GM12878 (cell line): ENCODE results near the gene STAT3. TPM values are rescaled to one million over a fixed set of nuclear protein-coding genes. Genes with fewer than 3 reads are reported as not detected.

ENCODE experiments used
- BHLHE40 ChIP-seq, 2 experiments: fragments of 450-650 bp in 1 of 2; IDR thresholded peaks; 2 replicates each; pipeline ENCODE4 v1.6.1; 2011 to 2017; ENCODE audit warnings: low read depth in 2 of 2, borderline replicate concordance in 1 of 2, improper control_type of control experiment in 1 of 2, low read length in 1 of 2, mild to moderate bottlenecking in 1 of 2
- CBX5 ChIP-seq: sonication (generic); IDR thresholded peaks from 2 replicates; pipeline ENCODE4 v1.6.1; 2016; ENCODE audit warnings: low read depth, moderate library complexity, mild to moderate bottlenecking, inconsistent platforms
- EP300 ChIP-seq, 2 experiments: fragments of 150-350 bp in 1 of 2; IDR thresholded peaks; 2 replicates each; pipeline ENCODE4 v1.6.1; 2011 to 2012; ENCODE audit warnings: low read depth in 2 of 2, low read length in 2 of 2, borderline replicate concordance in 1 of 2, improper control_type of control experiment in 1 of 2, inconsistent platforms in 1 of 2; ENCODE audit not compliant: control insufficient read depth in 1 of 2
- GATAD2B ChIP-seq: fragments of 450-650 bp; conservative IDR thresholded peaks from 2 replicates; pipeline ENCODE4 v1.6.1; 2017; ENCODE audit warnings: low read depth, mild to moderate bottlenecking, moderate library complexity
- IKZF1 ChIP-seq: fragments of 450-650 bp; conservative IDR thresholded peaks from 2 replicates; pipeline ENCODE4 v1.6.1; 2017; ENCODE audit warnings: antibody characterized with exemption, mild to moderate bottlenecking
- IKZF2 ChIP-seq, 2 experiments: fragments of 450-650 bp; IDR thresholded peaks; 2 replicates each; pipeline ENCODE4 v1.6.1; 2017; ENCODE audit warnings: mild to moderate bottlenecking in 2 of 2, moderate library complexity in 2 of 2
- JUNB ChIP-seq: IDR thresholded peaks from 2 replicates; pipeline ENCODE4 v1.6.1; 2016; ENCODE audit warnings: antibody characterized with exemption, mild to moderate bottlenecking
- NFYA ChIP-seq: IDR thresholded peaks from 2 replicates; pipeline ENCODE4 v1.6.1; 2011; ENCODE audit warnings: low read depth, mild to moderate bottlenecking, low read length, improper control_type of control experiment, borderline replicate concordance
- PML ChIP-seq: IDR thresholded peaks from 2 replicates; pipeline ENCODE4 v1.6.1; 2012; ENCODE audit warnings: low read length, inconsistent platforms
- RELA ChIP-seq: fragments of 450-650 bp; IDR thresholded peaks from 2 replicates; pipeline ENCODE4 v1.8.0; 2014; ENCODE audit warnings: borderline replicate concordance; ENCODE audit not compliant: partially characterized antibody
- SREBF1 ChIP-seq: IDR thresholded peaks from 2 replicates; pipeline ENCODE4 v1.6.1; 2012; ENCODE audit warnings: mild to moderate bottlenecking, low read length
- STAT3 ChIP-seq: IDR thresholded peaks from 2 replicates; pipeline ENCODE4 v1.6.1; 2011; ENCODE audit warnings: low read depth, low read length, improper control_type of control experiment
- SUPT20H ChIP-seq: IDR thresholded peaks from 2 replicates; pipeline ENCODE4 v1.6.1; 2011; ENCODE audit warnings: low read depth, mild to moderate bottlenecking, low read length, moderate library complexity, borderline replicate concordance; ENCODE audit not compliant: control insufficient read depth
- YBX1 ChIP-seq: fragments of 450-650 bp; IDR thresholded peaks from 2 replicates; pipeline ENCODE4 v1.6.1; 2016; ENCODE audit warnings: antibody characterized with exemption
- ZNF384 ChIP-seq: IDR thresholded peaks from 2 replicates; pipeline ENCODE4 v1.6.1; 2012; ENCODE audit warnings: low read depth, mild to moderate bottlenecking, low read length, improper control_type of control experiment, borderline replicate concordance
- ZNF622 ChIP-seq: fragments of 450-650 bp; IDR thresholded peaks from 2 replicates; pipeline ENCODE4 v1.6.1; 2017; ENCODE audit warnings: mild to moderate bottlenecking, inconsistent platforms
- polyA plus RNA-seq, 11 experiments: library from polyadenylated mRNA; depleted of rRNA in 4 of 11; unstranded in 6 of 11; stranded (reverse) in 5 of 11; fragments of >200 nt; fragmentation: Nextera tagmentation in 4 of 11; fragmentation: Illumina TruSeq in 1 of 11; extraction: Ambion mirVana in 4 of 11; extraction: Trizol in 1 of 11; gene quantifications; 1 replicate in 1 of 11; 2 replicates in 10 of 11; pipeline versions ENCODE4 v1.2.1 to v1.2.3, GENCODE V29; 2011 to 2016; ENCODE audit warnings: inconsistent platforms in 2 of 11, missing spikeins in 2 of 11, low read depth in 1 of 11
- total RNA-seq, 4 experiments: library from RNA; depleted of rRNA in 3 of 4; stranded (reverse); fragments of >200 nt in 3 of 4; fragmentation: Illumina TruSeq in 1 of 4; extraction: Trizol in 1 of 4; gene quantifications; 2 replicates each; pipeline versions ENCODE4 v1.2.1 to v1.2.3, GENCODE V29; 2013 to 2021
- TF ChIP-seq, protein P1 (sequence below): fragments of 450-650 bp; IDR thresholded peaks from 2 replicates; pipeline ENCODE4 v1.6.1; 2017; ENCODE audit warnings: mild to moderate bottlenecking
- TF ChIP-seq, protein P2 (sequence below): fragments of 450-650 bp; IDR thresholded peaks from 2 replicates; pipeline ENCODE4 v1.6.1; 2016; ENCODE audit warnings: mild to moderate bottlenecking
- TF ChIP-seq, protein P3 (sequence below): IDR thresholded peaks from 2 replicates; pipeline ENCODE4 v1.6.1; 2011; ENCODE audit warnings: borderline replicate concordance, low read depth, mild to moderate bottlenecking, moderate library complexity, mixed read lengths, low read length; ENCODE audit not compliant: insufficient read depth; ENCODE audit errors: extremely low read length
- TF ChIP-seq, protein P4 (sequence below): fragments of 450-650 bp; IDR thresholded peaks from 2 replicates; pipeline ENCODE4 v1.6.1; 2016; ENCODE audit warnings: mild to moderate bottlenecking, moderate library complexity, borderline replicate concordance
- TF ChIP-seq, protein P5 (sequence below): fragments of 150-350 bp; IDR thresholded peaks from 2 replicates; pipeline ENCODE4 v1.6.1; 2014; ENCODE audit warnings: mild to moderate bottlenecking, low read depth, low read length

Gene STAT3
- total and polyA plus RNA-seq, 10 of the 15 experiments (the other 5 are each of a cell fraction or from before 2014, with no cell fraction given) = 18.4 to 96.4 (median 60.9) TPM

DNA sequence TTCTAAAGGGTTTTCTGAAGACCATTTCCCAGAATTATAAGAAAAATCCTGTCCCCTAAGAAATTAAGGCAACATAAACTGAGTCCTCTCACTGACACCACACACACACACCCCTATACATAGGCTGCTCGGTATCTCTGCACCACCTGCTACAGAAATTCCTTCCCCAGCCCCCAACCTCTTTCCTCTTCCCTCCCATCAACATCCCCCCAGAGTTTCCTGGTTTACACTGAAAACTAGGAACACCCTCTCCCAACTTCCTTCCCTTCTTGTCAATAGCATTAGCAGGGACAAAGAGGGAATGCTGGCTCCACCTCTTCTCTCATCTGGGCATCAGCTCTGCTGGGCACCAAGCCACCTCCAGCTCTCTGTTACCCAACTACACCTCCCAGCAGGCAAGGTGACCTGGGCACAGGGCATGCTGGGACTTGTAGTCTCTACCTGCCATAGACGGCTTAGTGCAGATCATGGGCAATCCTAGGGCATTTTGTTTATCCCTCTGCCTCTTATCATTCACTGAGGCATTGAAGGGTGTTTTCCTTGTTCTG, 19.1 kb upstream of the STAT3 start (continued):
- TF ChIP-seq, protein P1, sequence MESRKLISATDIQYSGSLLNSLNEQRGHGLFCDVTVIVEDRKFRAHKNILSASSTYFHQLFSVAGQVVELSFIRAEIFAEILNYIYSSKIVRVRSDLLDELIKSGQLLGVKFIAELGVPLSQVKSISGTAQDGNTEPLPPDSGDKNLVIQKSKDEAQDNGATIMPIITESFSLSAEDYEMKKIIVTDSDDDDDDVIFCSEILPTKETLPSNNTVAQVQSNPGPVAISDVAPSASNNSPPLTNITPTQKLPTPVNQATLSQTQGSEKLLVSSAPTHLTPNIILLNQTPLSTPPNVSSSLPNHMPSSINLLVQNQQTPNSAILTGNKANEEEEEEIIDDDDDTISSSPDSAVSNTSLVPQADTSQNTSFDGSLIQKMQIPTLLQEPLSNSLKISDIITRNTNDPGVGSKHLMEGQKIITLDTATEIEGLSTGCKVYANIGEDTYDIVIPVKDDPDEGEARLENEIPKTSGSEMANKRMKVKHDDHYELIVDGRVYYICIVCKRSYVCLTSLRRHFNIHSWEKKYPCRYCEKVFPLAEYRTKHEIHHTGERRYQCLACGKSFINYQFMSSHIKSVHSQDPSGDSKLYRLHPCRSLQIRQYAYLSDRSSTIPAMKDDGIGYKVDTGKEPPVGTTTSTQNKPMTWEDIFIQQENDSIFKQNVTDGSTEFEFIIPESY = no peak
- TF ChIP-seq YBX1 (no peak), STAT3 (no peak), IKZF2 (IDR thresholded peaks at IDR 0.05) (no peak), ZNF622 (no peak), IKZF1 (peak; percentile 94), CBX5 (no peak), PML (no peak), BHLHE40 (IDR thresholded peaks at IDR 0.05; ENCODE audit: borderline replicate concordance in 1 of 2, low read depth in 2 of 2, low read length in 1 of 2) (no peak), RELA (peak; percentile 19), SREBF1 (peak; percentile 79), ZNF384 (no peak), GATAD2B (no peak), JUNB (no peak), NFYA (no peak), EP300 (IDR thresholded peaks at IDR 0.05; ENCODE audit: borderline replicate concordance in 1 of 2, control insufficient read depth in 1 of 2, low read depth in 2 of 2, low read length in 2 of 2) (no peak), SUPT20H (no peak)
- TF ChIP-seq, protein P2, sequence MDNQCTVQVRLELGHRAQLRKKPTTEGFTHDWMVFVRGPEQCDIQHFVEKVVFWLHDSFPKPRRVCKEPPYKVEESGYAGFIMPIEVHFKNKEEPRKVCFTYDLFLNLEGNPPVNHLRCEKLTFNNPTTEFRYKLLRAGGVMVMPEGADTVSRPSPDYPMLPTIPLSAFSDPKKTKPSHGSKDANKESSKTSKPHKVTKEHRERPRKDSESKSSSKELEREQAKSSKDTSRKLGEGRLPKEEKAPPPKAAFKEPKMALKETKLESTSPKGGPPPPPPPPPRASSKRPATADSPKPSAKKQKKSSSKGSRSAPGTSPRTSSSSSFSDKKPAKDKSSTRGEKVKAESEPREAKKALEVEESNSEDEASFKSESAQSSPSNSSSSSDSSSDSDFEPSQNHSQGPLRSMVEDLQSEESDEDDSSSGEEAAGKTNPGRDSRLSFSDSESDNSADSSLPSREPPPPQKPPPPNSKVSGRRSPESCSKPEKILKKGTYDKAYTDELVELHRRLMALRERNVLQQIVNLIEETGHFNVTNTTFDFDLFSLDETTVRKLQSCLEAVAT = no peak
- TF ChIP-seq, protein P3, sequence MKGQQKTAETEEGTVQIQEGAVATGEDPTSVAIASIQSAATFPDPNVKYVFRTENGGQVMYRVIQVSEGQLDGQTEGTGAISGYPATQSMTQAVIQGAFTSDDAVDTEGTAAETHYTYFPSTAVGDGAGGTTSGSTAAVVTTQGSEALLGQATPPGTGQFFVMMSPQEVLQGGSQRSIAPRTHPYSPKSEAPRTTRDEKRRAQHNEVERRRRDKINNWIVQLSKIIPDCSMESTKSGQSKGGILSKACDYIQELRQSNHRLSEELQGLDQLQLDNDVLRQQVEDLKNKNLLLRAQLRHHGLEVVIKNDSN = no peak
- TF ChIP-seq, protein P4, sequence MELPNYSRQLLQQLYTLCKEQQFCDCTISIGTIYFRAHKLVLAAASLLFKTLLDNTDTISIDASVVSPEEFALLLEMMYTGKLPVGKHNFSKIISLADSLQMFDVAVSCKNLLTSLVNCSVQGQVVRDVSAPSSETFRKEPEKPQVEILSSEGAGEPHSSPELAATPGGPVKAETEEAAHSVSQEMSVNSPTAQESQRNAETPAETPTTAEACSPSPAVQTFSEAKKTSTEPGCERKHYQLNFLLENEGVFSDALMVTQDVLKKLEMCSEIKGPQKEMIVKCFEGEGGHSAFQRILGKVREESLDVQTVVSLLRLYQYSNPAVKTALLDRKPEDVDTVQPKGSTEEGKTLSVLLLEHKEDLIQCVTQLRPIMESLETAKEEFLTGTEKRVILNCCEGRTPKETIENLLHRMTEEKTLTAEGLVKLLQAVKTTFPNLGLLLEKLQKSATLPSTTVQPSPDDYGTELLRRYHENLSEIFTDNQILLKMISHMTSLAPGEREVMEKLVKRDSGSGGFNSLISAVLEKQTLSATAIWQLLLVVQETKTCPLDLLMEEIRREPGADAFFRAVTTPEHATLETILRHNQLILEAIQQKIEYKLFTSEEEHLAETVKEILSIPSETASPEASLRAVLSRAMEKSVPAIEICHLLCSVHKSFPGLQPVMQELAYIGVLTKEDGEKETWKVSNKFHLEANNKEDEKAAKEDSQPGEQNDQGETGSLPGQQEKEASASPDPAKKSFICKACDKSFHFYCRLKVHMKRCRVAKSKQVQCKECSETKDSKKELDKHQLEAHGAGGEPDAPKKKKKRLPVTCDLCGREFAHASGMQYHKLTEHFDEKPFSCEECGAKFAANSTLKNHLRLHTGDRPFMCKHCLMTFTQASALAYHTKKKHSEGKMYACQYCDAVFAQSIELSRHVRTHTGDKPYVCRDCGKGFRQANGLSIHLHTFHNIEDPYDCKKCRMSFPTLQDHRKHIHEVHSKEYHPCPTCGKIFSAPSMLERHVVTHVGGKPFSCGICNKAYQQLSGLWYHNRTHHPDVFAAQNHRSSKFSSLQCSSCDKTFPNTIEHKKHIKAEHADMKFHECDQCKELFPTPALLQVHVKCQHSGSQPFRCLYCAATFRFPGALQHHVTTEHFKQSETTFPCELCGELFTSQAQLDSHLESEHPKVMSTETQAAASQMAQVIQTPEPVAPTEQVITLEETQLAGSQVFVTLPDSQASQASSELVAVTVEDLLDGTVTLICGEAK = no peak
- TF ChIP-seq, protein P5, sequence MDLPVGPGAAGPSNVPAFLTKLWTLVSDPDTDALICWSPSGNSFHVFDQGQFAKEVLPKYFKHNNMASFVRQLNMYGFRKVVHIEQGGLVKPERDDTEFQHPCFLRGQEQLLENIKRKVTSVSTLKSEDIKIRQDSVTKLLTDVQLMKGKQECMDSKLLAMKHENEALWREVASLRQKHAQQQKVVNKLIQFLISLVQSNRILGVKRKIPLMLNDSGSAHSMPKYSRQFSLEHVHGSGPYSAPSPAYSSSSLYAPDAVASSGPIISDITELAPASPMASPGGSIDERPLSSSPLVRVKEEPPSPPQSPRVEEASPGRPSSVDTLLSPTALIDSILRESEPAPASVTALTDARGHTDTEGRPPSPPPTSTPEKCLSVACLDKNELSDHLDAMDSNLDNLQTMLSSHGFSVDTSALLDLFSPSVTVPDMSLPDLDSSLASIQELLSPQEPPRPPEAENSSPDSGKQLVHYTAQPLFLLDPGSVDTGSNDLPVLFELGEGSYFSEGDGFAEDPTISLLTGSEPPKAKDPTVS = no peak
